HL-60/S4 treated with phorbol 12-myristate 13-acetate at 8.2 ng/mL for 4 days and 3 days (cell line): Measurements from ENCODE around the gene MACROD2.

Experiments
- in situ Hi-C: fragments of 300-500 bp; cut with MboI; formaldehyde crosslinking; loops from 2 replicates; pipeline ENCODE4 v1.15.0; 2022; ENCODE audit warnings: low sequenced_read_pairs

MACROD2 gene

GRCh38 chr20:15890407-15890982, 1895.2 kb downstream of the MACROD2 start:
- in situ Hi-C loops: no loop called here

DNA sequence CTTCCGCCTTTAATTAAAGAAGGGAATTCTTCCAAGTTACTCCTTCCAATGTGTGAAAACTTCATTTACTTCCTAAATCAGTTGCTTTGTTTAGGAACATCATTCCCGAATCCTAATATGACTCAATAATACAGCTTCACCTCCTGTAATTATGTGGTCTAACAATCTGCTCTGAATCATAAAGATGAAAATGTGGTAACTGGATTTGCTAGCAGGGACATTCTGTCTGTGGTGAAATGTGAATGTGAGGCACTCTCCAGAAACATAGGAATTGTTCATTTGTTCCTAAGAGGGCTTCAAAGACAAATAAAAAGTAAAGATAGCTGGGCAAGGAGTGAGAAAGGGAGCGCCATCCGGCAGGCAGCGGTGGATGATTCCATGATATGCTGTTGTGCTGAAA, 1899.8 kb downstream of the MACROD2 start:
- in situ Hi-C loops: no loop called here

GRCh38 chr20:15895560-15896084, 1900.3 kb downstream of the MACROD2 start:
- in situ Hi-C loops: no loop called here

- in situ Hi-C loops: no loop called here
These were observed 1904.7 kb downstream of the MACROD2 start for GRCh38 chr20:15899967-15900366.

DNA sequence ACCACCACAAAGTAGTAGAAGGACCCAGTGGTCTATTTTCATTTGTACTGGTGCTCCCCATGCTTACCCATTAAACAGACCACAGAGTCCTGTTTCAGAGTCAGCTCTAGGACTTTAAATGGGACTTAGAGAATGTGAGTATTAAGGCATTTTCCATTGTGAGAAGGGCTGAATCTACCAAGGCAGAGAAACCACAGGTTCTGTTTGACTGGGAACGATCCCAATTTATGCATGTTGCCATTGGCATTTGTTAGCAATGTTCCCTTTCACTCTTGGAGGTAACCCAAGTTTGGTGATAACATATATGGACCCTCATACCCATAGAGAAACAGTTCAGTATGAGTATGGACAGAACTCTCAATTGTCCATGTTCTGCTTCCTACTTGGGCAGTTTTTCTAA, 1905.1 kb downstream of the MACROD2 start:
- in situ Hi-C loops: no loop called here

DNA sequence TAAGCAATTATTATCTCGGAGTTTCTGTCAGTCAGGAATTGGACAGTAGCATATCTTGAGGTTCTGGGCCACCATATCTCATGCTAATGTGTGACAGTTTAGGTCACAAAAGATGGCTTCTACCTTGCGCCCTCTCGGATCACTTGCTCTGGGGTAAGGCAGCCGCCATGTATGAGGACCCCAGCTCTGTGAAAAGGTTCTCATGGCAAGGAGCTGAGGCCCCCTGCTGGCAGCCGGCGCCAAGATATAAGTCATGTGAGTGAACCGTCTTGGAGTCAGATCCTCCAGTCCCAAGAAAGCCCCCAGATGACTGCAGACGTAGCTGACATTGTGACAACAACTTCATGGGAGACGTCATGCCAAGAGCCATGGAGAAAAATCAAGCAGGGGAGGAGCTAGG, 1907.2 kb downstream of the MACROD2 start:
- in situ Hi-C loops: no loop called here

DNA sequence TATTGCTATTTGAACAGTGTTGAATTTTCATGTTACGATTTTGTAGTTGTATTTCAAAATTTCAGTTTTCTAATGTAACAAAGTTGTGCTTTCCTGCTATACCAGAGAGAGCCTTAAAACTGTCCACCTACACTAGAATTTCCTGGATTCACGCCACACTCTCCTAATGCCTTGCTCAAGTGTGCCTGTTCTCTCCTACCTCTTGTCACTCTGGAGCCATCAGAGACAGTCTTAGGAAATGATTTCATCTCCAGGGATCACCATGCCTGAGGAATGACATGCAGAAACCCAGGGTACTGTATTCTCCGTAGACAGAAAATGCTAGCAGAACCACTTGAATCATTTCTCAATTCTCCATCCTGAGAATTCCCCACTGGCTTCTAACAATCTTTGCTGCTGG, 1910.3 kb downstream of the MACROD2 start:
- in situ Hi-C loops: no loop called here

GRCh38 chr20:15909995-15910394, 1914.7 kb downstream of the MACROD2 start:
- in situ Hi-C loops: no loop called here

DNA sequence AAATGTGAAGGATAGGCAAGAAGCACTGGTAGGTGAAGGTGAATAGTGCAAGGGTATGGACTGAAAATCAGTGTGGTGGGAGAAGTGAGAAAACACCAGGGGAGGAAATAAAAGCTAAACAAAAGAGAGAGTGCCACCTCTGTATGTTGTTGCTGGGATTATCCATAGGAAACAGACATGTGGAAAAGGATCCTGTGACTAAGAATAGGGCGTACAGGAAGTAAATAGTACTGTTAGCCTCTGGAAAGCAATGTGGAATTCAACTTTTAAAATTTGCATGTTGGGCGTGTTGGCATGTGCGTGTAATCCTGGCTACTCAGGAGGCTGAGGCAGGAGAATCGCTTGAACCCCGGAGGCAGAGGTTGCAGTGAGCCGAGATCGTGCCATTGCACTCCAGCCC, 1916.3 kb downstream of the MACROD2 start:
- in situ Hi-C loops: no loop called here

DNA sequence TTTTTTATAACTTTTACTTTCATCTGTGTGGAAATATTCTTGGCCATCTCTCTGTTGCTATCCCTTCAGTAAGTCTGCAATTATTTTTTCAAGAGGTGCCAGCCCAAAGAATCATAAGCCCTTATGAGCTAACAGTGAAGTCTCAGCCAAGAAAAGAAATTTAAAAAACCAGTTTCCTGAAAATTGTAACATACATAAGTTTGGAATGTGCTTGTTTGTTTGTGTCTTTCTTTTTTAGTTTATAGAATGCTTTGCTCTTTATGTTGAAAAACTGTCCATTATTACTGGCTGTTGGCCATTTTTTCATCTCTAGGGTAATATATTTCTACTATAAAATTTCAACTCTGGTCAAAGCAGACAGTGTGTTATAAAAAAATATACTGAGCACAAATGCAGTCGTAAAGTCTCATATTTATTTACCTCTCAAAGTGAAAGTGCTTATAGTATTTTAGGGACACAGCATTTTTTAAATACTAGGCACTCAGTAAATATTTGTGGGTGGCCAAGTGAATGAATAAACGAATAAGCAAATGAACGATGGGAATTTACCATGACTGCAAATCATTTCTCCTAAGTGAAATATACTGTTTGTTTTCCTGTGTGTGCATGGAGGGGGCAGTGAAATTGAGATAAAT, 1918.2 kb downstream of the MACROD2 start:
- in situ Hi-C loops: no loop called here

GRCh38 chr20:15916623-15917022, 1921.3 kb downstream of the MACROD2 start:
- in situ Hi-C loops: no loop called here

DNA sequence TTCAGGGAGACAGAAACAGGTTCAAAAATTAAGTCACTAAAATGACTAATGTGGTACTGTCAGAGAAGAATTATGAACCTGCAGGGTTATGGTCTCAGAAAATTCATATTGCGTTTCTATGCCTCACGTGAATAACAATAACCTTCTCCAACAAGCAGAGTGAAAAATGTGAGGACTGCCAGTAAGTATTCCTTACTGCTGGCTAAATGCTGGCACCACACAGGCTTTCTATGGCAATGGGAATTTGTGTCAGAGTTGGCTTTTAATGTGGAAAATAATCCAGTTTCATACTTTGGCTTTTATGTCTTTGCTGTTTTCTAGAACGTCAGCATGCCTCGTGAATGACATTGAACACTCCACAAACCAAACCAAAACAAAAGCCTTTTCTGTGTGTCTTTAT, 1922.0 kb downstream of the MACROD2 start:
- in situ Hi-C loops: no loop called here

GRCh38 chr20:15918631-15919030, 1923.3 kb downstream of the MACROD2 start:
- in situ Hi-C loops: no loop called here

- in situ Hi-C loops: no loop called here
These were observed 1923.8 kb downstream of the MACROD2 start for GRCh38 chr20:15919118-15919517.

GRCh38 chr20:15921930-15922329, 1926.6 kb downstream of the MACROD2 start:
- in situ Hi-C loops: no loop called here

- in situ Hi-C loops: no loop called here
These were observed 1927.2 kb downstream of the MACROD2 start for GRCh38 chr20:15922556-15922955.

DNA sequence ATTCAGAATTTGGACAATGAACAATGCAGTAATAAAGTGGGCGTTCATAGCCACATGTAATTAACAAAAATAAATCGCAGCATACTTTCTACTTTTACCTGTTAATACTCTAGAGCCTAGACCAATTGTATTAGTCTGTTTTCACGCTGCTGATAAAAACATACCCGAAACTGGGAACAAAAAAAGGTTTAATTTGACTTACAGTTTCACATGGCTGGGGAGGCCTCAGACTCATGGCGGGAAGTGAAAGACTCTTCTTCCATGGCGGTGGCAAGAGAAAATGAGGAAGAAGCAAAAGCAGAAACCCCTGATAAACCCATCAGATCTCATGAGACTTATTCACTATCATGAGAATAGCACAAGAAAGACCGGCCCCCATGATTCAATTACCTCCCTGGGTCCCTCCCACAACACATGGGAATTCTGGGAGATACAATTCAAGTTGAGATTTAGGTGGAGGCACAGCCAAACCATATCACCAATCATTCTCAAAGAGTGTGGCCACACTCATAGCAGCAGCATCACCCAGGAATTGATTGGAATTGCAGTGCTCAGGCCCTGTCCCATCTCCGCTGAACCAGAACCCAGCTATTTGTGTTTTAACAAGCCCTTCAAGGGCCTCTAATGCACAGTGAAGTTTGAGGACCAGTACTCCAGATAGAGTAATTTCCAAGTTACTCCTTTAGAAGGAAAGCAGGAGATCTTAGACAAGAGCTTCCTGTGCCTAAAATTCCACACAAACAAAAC, 1927.9 kb downstream of the MACROD2 start:
- in situ Hi-C loops: no loop called here

DNA sequence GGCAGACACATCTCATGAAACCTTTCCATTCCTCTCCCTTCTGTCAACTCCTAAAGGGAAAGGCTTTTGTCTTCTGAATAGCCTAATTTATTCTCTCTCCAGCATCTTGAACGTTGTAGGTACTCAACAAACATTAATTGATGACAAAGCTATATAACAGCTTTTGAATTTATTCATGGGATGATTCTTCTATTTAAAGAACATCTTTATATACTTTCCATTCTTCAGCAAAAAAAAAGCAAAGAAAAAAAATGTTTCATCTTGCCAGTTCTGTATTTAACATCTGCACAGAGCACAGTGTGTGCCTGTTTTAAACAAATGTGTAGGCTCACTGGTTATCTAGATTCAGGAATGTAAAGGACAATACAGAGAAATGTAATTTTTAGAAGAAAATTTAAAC, 1929.2 kb downstream of the MACROD2 start:
- in situ Hi-C loops: no loop called here

DNA sequence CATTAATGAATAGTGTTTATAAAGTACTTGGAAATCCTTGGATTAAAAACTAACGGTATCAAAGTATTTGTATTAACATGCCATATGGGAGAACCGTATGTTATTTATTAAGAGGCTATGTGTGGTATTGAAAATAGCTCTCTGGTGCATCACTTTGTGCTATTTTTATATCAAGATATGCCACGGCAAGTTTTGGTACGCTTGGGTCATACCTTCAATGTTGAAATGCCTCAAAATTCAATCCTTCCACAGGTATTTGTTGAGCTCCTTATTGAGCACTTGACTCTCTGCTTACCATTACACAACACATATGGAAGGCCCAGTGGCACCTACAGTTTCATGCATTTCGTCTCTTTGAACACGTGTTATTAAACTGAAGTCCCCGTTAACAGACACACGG, 1930.1 kb downstream of the MACROD2 start:
- in situ Hi-C loops: no loop called here

- in situ Hi-C loops: no loop called here
These were observed 1932.8 kb downstream of the MACROD2 start for GRCh38 chr20:15927893-15928650.

DNA sequence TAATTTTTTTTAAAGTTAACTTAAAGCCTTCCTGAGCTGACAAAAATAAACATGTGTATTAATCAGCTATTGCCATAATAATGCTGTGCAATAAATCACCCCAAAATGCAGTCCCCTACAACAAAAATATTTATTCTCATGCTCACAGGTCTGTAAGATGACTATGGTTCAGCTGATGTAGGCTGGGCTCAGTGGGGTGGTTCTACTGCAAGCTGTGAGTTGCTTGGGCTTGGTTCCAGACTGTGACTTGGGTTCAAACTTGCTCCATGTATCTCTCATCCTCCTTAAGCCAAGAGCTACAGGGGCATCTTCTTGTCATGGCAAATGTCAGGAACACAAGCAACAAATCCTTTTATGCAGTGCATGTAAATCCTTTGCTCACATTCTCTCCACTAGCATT, 1933.6 kb downstream of the MACROD2 start:
- in situ Hi-C loops: no loop called here
